PFSK-1 (cell line): ENCODE results near the gene ETDC.

Experiments used
- FOXP2 ChIP-seq: optimal IDR thresholded peaks from 2 replicates; pipeline ENCODE3; 2011; ENCODE audit warnings: borderline replicate concordance, control low read depth, inconsistent platforms; ENCODE audit not compliant: insufficient read depth; ENCODE audit errors: extremely low read length, extremely low read depth
- POLR2AphosphoS5 ChIP-seq: IDR thresholded peaks from 2 replicates; pipeline ENCODE4 v1.6.1; 2012; ENCODE audit warnings: low read depth, mild to moderate bottlenecking, control low read depth, low read length, moderate library complexity
- REST ChIP-seq, 2 experiments: IDR thresholded peaks; 2 replicates each; pipeline versions ENCODE4 v1.6.1 to v1.8.0; 2011 to 2012; ENCODE audit warnings: low read depth in 2 of 2, low read length in 2 of 2, control low read depth in 1 of 2, inconsistent platforms in 1 of 2, mild to moderate bottlenecking in 1 of 2, moderate library complexity in 1 of 2; ENCODE audit not compliant: insufficient read depth in 1 of 2
- SIN3A ChIP-seq: IDR thresholded peaks from 2 replicates; pipeline ENCODE4 v1.6.1; 2012; ENCODE audit warnings: mild to moderate bottlenecking, low read length, moderate library complexity, borderline replicate concordance; ENCODE audit not compliant: insufficient read depth
- TAF1 ChIP-seq: IDR thresholded peaks from 2 replicates; pipeline ENCODE4 v1.6.1; 2012; ENCODE audit warnings: low read length, control low read depth, borderline replicate concordance; ENCODE audit not compliant: insufficient read depth

Gene ETDC

GRCh38 chrX:135331525-135331924, 22.2 kb downstream of the ETDC start:
- TF ChIP-seq POLR2AphosphoS5 (no peak), SIN3A (no peak), REST (IDR thresholded peaks at IDR 0.05; ENCODE audit: insufficient read depth in 1 of 2, low read depth in 2 of 2, low read length in 2 of 2) (no peak), FOXP2 (no peak), TAF1 (no peak)

GRCh38 chrX:135340831-135341230, 31.6 kb downstream of the ETDC start:
- no peak for TF ChIP-seq POLR2AphosphoS5
- TF ChIP-seq REST (IDR thresholded peaks at IDR 0.05; ENCODE audit: insufficient read depth in 1 of 2, low read depth in 2 of 2, low read length in 2 of 2) = no peak
- TF ChIP-seq SIN3A = no peak
- no peak for TF ChIP-seq FOXP2
- TF ChIP-seq TAF1 = no peak

- TF ChIP-seq FOXP2 (no peak), SIN3A (peak; percentile 48; the same call in 1 of the 2 replicates), TAF1 (no peak)
Measured at GRCh38 chrX:135345107-135345589, 35.9 kb downstream of the ETDC start.

GRCh38 chrX:135346975-135347374, 37.7 kb downstream of the ETDC start:
- TF ChIP-seq REST (IDR thresholded peaks at IDR 0.05; ENCODE audit: insufficient read depth in 1 of 2, low read depth in 2 of 2, low read length in 2 of 2) = no peak
- TF ChIP-seq FOXP2 = no peak
- TF ChIP-seq SIN3A = no peak
- no peak for TF ChIP-seq POLR2AphosphoS5
- no peak for TF ChIP-seq TAF1

GRCh38 chrX:135347381-135348016, 38.2 kb downstream of the ETDC start:
- TF ChIP-seq REST (IDR thresholded peaks at IDR 0.05; ENCODE audit: insufficient read depth in 1 of 2, low read depth in 2 of 2, low read length in 2 of 2) = no peak
